Measurements from ENCODE around the gene ATG9A. TPM values are rescaled to one million over a fixed set of nuclear protein-coding genes. Genes with fewer than 3 reads are reported as not detected.

The ATG9A gene
- total RNA-seq, 1 experiment from 2014 or later: 42.9 TPM

GRCh38 chr2:219209236-219210195, 19.9 kb downstream of the ATG9A start (continued):
- TF ChIP-seq, protein P1, sequence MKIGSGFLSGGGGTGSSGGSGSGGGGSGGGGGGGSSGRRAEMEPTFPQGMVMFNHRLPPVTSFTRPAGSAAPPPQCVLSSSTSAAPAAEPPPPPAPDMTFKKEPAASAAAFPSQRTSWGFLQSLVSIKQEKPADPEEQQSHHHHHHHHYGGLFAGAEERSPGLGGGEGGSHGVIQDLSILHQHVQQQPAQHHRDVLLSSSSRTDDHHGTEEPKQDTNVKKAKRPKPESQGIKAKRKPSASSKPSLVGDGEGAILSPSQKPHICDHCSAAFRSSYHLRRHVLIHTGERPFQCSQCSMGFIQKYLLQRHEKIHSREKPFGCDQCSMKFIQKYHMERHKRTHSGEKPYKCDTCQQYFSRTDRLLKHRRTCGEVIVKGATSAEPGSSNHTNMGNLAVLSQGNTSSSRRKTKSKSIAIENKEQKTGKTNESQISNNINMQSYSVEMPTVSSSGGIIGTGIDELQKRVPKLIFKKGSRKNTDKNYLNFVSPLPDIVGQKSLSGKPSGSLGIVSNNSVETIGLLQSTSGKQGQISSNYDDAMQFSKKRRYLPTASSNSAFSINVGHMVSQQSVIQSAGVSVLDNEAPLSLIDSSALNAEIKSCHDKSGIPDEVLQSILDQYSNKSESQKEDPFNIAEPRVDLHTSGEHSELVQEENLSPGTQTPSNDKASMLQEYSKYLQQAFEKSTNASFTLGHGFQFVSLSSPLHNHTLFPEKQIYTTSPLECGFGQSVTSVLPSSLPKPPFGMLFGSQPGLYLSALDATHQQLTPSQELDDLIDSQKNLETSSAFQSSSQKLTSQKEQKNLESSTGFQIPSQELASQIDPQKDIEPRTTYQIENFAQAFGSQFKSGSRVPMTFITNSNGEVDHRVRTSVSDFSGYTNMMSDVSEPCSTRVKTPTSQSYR (CRISPR knock-in tag; IDR thresholded peaks at IDR 0.05): no peak

DNA sequence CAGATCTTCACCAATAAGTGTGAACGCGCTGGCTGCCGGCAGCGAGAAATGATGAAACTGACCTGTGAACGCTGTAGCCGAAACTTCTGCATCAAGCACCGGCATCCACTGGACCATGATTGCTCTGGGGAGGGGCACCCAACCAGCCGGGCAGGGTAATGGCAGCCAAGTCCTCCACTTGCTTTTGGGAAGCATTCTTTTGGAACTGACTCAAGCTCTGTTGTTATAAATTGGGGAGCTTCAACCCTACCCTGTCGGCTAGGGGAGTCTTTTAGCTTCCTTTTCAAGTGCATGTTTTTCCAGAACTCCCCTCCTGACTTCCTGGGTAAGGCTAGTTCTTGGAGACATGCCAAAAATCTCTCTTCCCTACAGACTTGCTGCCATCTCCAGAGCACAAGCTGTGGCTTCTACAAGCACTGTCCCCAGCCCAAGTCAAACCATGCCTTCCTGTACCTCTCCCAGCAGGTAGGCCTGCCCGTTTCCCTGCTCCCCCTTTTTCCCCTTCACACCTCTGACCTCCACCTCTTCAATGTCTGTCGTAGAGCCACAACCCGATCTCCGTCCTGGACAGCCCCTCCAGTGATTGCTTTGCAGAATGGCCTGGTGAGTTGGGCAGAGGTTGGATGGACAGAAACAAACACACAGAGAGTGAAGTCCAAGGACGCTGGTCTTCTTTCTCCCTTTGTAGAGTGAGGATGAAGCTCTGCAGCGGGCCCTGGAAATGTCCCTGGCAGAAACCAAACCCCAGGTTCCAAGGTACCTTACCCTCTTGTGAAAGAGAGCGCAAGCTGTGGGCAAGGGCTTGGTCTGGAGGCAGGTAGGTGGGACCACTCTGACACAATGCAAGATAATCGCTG, 21.3 kb downstream of the ATG9A start:
- Mint-ChIP-seq H3K36me3 (peaks cover 42% of the 10 kb centered on the region), H3K4me1 (peaks cover 6% of the 10 kb centered on the region), H3K27me3 (ENCODE audit: low read depth) (peaks cover 11% of the 10 kb centered on the region), H3K9me3 (peaks cover 5% of the 10 kb centered on the region), H3K4me3 (peak overlapping the region; percentile 74), H3K27ac (peak overlapping the region; percentile 88; the same call in 1 of the 2 replicates)
- TF ChIP-seq GABPB1 (CRISPR knock-in tag; IDR thresholded peaks at IDR 0.05) (peak; percentile 56), ELF4 (CRISPR knock-in tag; IDR thresholded peaks at IDR 0.05; ENCODE audit: low read depth) (no peak)
- TF ChIP-seq, protein P2, sequence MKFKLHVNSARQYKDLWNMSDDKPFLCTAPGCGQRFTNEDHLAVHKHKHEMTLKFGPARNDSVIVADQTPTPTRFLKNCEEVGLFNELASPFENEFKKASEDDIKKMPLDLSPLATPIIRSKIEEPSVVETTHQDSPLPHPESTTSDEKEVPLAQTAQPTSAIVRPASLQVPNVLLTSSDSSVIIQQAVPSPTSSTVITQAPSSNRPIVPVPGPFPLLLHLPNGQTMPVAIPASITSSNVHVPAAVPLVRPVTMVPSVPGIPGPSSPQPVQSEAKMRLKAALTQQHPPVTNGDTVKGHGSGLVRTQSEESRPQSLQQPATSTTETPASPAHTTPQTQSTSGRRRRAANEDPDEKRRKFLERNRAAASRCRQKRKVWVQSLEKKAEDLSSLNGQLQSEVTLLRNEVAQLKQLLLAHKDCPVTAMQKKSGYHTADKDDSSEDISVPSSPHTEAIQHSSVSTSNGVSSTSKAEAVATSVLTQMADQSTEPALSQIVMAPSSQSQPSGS (CRISPR knock-in tag; IDR thresholded peaks at IDR 0.05; ENCODE audit: borderline replicate concordance, low read depth): no peak
- TF ChIP-seq, protein P3, sequence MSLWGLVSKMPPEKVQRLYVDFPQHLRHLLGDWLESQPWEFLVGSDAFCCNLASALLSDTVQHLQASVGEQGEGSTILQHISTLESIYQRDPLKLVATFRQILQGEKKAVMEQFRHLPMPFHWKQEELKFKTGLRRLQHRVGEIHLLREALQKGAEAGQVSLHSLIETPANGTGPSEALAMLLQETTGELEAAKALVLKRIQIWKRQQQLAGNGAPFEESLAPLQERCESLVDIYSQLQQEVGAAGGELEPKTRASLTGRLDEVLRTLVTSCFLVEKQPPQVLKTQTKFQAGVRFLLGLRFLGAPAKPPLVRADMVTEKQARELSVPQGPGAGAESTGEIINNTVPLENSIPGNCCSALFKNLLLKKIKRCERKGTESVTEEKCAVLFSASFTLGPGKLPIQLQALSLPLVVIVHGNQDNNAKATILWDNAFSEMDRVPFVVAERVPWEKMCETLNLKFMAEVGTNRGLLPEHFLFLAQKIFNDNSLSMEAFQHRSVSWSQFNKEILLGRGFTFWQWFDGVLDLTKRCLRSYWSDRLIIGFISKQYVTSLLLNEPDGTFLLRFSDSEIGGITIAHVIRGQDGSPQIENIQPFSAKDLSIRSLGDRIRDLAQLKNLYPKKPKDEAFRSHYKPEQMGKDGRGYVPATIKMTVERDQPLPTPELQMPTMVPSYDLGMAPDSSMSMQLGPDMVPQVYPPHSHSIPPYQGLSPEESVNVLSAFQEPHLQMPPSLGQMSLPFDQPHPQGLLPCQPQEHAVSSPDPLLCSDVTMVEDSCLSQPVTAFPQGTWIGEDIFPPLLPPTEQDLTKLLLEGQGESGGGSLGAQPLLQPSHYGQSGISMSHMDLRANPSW (CRISPR knock-in tag; conservative IDR thresholded peaks at IDR 0.05; ENCODE audit: low read depth): no peak
- POLR2A ChIA-PET: no interaction called here
- DNase-seq (ENCODE audit: low spot score) (no peak), ATAC-seq (no peak)
- CTCF ChIA-PET: no interaction called here

DNA sequence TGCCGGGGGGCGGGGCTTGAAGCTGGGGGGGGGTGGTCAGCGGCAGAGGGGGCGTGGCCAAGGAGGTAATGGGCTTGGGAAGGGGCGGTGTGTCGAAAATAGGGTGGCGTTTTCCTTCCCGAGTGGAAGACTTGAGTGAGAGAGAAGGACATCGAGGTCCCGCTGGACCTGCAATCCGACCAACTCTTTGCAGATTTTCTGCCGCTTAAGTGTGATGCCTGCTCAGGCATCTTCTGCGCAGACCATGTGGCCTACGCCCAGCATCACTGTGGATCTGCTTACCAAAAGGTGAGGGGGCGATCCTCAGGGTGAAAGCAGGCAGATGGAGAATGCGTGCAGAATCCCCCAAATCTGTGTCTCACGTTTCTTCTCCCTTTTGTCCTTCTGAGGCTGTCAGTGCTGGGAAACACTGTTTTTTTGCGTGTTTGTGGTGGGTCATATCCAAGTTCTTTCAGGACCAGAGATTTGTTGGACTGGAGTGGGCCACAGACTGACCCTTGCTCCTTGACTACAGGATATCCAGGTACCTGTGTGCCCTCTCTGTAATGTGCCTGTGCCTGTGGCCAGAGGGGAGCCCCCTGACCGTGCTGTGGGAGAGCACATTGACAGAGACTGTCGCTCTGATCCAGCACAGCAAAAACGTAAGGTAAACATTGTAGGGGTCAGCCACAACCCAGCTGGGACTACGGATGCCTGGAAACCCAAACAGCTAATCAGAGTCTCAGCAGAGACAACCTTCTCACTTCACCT, 22.1 kb downstream of the ATG9A start:
- H3K4me3 Mint-ChIP-seq: peak overlapping the region; percentile 74
- DNase-seq (ENCODE audit: low spot score) (no peak), ATAC-seq (peak; percentile 6)
- ChIA-PET CTCF (interaction anchor here (0.8 to 2.0 kb wide), 9 partner anchors 10 to 195 kb away, joined by 3 to 11 read pairs (median 7); partner anchors contain the start of genes CNPPD1, GLB1L and STK16), POLR2A (interaction anchor here (1.3 to 2.0 kb wide), 4 partner anchors 11 to 45 kb away, joined by 6 to 16 read pairs (median 8); partner anchors contain the start of genes ABCB6, CNPPD1 and TUBA4B)
- peaks cover 15% of the 10 kb centered on the region for H3K27me3 Mint-ChIP-seq (ENCODE audit: low read depth)
- H3K27ac Mint-ChIP-seq: peak overlapping the region; percentile 88
- peaks cover 6% of the 10 kb centered on the region for H3K4me1 Mint-ChIP-seq
- H3K9me3 Mint-ChIP-seq: peaks cover 5% of the 10 kb centered on the region
- peaks cover 36% of the 10 kb centered on the region for H3K36me3 Mint-ChIP-seq
- TF ChIP-seq PRRX2 (CRISPR knock-in tag; IDR thresholded peaks at IDR 0.05) (no peak), TEAD4 (CRISPR knock-in tag; IDR thresholded peaks at IDR 0.05) (no peak), KAT7 (CRISPR knock-in tag; IDR thresholded peaks at IDR 0.05; ENCODE audit: borderline replicate concordance) (no peak), ARID4B (CRISPR knock-in tag; IDR thresholded peaks at IDR 0.05; ENCODE audit: borderline replicate concordance) (no peak), ZNF425 (CRISPR knock-in tag; conservative IDR thresholded peaks at IDR 0.05) (no peak)
- TF ChIP-seq, protein P4, sequence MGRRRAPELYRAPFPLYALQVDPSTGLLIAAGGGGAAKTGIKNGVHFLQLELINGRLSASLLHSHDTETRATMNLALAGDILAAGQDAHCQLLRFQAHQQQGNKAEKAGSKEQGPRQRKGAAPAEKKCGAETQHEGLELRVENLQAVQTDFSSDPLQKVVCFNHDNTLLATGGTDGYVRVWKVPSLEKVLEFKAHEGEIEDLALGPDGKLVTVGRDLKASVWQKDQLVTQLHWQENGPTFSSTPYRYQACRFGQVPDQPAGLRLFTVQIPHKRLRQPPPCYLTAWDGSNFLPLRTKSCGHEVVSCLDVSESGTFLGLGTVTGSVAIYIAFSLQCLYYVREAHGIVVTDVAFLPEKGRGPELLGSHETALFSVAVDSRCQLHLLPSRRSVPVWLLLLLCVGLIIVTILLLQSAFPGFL (CRISPR knock-in tag; IDR thresholded peaks at IDR 0.05; ENCODE audit: borderline replicate concordance): no peak; the same call in 1 of the 2 replicates
